ENCODE results near the gene SON.
A peak's percentile ranks its signal among the peaks of the same experiment; 100 is the strongest.
"Not testable (repeated sequence)": the region's sequence is repeated elsewhere in the genome, so short reads cannot be mapped to it uniquely, and the experiment has no call there.

The SON gene

GRCh38 chr21:33572350-33572749 lies 29.5 kb downstream of the SON start:
- DNase-seq: no peak

GRCh38 chr21:33576741-33577141 lies 33.9 kb downstream of the SON start:
- not testable (repeated sequence) for DNase-seq

GRCh38 chr21:33578214-33578613 lies 35.4 kb downstream of the SON start:
- no peak for DNase-seq

- DNase-seq: no peak
Observed at GRCh38 chr21:33578959-33579542, 36.2 kb downstream of the SON start.

- DNase-seq: no peak
Observed at GRCh38 chr21:33584455-33584854, 41.6 kb downstream of the SON start.

GRCh38 chr21:33586927-33587326 lies 44.1 kb downstream of the SON start:
- no peak for DNase-seq

- peak in 4 of 14 donors; percentile 18 to 61 (median 44) for DNase-seq
Observed at GRCh38 chr21:33587792-33588484, 45.1 kb downstream of the SON start.

- peak; percentile 29 to 93 (median 80) for DNase-seq
Observed at GRCh38 chr21:33588485-33589335, 45.9 kb downstream of the SON start, which contains the start of gene DONSON. TSS of gene DONSON (minus strand) at chr21:33588684. CDS start at chr21:33588641, 43 bp downstream.

GRCh38 chr21:33598051-33598450 lies 55.2 kb downstream of the SON start:
- no peak for DNase-seq

- no peak for DNase-seq
Observed at GRCh38 chr21:33608559-33608958, 65.7 kb downstream of the SON start.

GRCh38 chr21:33611006-33611744 lies 68.3 kb downstream of the SON start:
- DNase-seq: no peak

GRCh38 chr21:33617565-33617964 lies 74.7 kb downstream of the SON start:
- DNase-seq: not testable (repeated sequence)

GRCh38 chr21:33618407-33618806 lies 75.6 kb downstream of the SON start:
- no peak for DNase-seq

- DNase-seq: no peak
Observed at GRCh38 chr21:33619726-33620125, 76.9 kb downstream of the SON start.

- DNase-seq: no peak
Observed at GRCh38 chr21:33622253-33622652, 79.4 kb downstream of the SON start.

GRCh38 chr21:33626151-33626550 lies 83.3 kb downstream of the SON start:
- DNase-seq: not testable (repeated sequence)
